ENCODE measurements around the gene SH3GLB2.
"Not testable (repeated sequence)": the region's sequence is repeated elsewhere in the genome, so short reads cannot be mapped to it uniquely, and the experiment has no call there.

Gene SH3GLB2

GRCh38 chr9:129001504-129002325 lies 26.4 kb downstream of the SH3GLB2 start:
- in situ Hi-C loops (cut with MboI; ENCODE audit: low sequenced_read_pairs): no loop called here

DNA sequence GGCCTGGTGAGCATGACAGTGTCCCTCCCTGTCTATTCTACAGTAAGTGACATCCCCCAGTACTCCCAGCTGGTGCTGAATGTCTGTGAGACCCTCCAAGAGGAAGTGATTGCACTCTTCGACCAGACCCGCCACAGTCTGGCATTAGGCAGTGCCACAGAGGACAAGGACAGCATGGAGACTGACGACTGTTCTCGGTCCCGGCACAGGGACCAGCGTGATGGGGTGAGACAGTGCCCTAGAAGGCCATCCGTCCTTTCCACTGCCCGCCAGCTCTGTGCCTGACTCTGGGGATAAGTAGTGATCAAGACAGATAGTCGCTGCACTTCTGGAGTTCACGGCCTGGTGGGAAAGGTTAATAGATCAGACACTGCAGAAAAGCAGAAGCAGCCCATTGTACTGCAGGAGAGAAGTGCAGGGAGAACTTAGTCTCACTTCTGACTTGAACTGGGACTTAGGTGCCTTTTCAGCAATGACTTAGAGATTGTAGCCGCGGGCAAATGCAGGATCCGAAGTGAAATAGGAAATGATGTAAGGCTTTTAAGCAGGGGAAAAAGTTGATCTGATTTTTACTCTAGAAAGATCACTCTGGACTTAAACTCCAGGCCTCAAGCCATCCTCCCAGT lies 28.4 kb downstream of the SH3GLB2 start:
- in situ Hi-C loops (cut with MboI; ENCODE audit: low sequenced_read_pairs): no loop called here

GRCh38 chr9:128998462-128998861 lies 29.7 kb downstream of the SH3GLB2 start:
- in situ Hi-C loops (cut with MboI; ENCODE audit: low sequenced_read_pairs): no loop called here

DNA sequence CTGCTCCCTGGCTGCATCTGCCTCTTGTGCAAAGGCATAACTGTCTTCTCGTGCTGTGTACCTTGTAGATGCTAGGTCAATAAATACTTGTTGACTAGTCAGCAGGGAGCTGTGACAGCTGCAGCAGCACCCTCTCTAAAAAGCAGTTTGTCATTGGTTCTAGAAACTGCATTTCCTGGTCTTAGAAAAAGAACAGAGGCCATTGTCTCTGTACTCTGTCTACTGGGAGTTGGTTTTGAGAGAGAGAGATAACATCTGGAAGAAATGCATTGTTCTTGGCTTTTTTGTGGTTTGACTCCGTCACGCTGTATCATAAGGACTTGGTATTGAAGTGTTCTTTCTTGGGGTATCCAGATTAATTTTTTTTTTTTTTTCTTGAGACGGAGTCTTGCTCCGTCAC lies 32.3 kb downstream of the SH3GLB2 start:
- in situ Hi-C loops (cut with MboI; ENCODE audit: low sequenced_read_pairs): no loop called here

DNA sequence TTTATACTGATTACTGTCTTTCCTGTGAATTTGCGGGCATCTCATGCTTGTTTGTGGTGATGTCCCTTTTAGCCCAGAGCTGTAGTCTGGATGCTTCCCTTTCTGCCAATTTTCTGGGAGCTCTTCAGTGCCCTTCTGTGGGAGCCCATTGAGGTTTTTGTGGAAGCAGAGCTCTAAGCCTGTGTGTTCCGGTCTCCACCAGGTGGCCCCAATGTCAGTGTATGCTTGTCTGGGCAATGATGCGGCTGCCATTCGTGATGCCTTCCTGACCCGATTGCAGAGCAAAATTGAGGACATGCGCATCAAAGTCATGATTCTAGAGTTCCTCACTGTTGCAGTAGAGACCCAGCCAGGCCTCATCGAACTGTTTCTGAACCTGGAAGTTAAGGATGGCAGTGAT lies 35.1 kb downstream of the SH3GLB2 start:
- in situ Hi-C loops (cut with MboI; ENCODE audit: low sequenced_read_pairs): no loop called here

DNA sequence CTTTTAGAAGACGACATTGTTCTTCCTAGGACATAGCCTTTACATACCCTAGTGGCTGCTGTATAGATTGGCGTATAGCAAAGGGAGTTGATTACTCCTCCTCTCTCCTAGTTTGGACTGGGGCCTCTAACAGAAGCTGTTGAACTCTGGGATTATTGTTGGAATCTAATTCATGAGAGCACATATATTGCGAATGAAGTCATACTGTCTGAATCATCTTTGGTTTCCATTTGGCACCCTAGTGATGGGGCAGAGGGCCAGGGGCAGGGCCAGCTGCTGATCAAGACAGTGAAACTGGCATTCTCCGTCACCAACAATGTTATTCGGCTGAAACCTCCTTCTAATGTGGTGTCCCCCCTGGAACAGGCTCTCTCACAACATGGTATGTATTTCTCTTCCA lies 40.3 kb downstream of the SH3GLB2 start:
- in situ Hi-C loops (cut with MboI; ENCODE audit: low sequenced_read_pairs): no loop called here

- in situ Hi-C loops (cut with MboI; ENCODE audit: low sequenced_read_pairs): no loop called here
These were observed 41.5 kb downstream of the SH3GLB2 start for GRCh38 chr9:128986671-128987070.

DNA sequence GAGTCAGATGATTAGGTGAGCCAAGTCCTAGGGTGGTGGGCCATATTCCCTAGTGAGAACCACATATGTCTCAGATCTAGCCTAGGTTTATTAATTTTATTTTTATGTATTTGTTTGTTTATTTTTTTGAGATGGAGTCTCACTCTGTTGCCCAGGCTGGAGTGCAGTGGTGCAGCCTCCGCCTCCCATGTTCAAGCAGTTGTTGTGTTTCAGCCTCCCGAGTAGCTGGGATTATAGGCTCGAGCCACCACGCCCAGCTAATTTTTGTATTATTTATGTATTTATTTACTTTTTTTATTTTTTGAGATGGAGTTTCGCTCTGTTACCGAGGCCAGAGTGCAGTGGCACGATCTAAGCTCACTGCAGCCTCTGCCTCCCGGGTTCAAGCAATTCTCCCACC lies 44.6 kb downstream of the SH3GLB2 start:
- in situ Hi-C loops (cut with MboI; ENCODE audit: low sequenced_read_pairs): no loop called here

DNA sequence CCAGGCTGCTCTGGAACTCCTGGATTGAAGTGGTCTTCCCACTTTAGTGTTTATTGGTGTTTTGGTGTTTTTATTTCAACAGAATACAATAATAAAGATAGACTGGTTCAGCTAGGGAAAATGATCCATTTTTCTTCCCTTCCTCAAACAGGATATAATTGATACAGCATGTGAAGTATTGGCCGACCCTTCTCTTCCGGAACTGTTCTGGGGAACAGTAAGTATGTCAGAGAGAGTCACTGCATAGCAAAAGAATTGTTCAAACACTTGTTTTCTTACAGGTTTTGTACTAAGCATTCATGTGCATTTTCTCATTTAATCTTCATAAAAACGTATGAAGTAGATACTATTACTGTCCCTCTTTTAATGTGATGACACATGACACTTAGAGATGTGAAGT lies 49.0 kb downstream of the SH3GLB2 start:
- in situ Hi-C loops (cut with MboI; ENCODE audit: low sequenced_read_pairs): no loop called here

- in situ Hi-C loops (cut with MboI; ENCODE audit: low sequenced_read_pairs): no loop called here
These were observed 55.2 kb downstream of the SH3GLB2 start for GRCh38 chr9:128972956-128973355.

DNA sequence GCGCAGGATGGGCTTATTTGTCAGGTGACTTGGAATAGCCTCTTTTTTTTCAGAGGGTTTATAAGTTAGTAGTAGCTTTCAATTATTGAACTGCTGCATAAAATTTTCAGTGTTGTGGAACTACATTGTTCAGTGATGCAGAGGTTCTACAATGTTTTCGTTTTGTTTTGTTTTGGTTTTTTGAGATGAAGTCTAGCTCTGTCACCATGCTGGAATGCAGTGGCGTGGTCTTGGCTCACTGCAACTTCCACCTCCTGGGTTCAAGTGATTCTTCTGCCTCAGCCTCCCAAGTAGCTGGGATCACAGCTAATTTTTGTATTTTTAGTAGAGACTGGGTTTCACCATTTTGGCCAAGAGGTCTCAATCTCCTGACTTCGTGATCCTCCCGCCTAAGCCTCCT lies 58.6 kb downstream of the SH3GLB2 start:
- in situ Hi-C loops (cut with MboI; ENCODE audit: low sequenced_read_pairs): no loop called here

- in situ Hi-C loops (cut with MboI; ENCODE audit: low sequenced_read_pairs): not testable (repeated sequence)
These were observed 66.7 kb downstream of the SH3GLB2 start for GRCh38 chr9:128961403-128961802.

Data from HL-60/S4 (cell line).